Hindlimb muscle (tissue), 1 donor: ENCODE measurements around the gene MAP2K4. TPM values are rescaled to one million over a fixed set of nuclear protein-coding genes. Genes with fewer than 3 reads are reported as not detected.
"Not testable (repeated sequence)": the region's sequence is repeated elsewhere in the genome, so short reads cannot be mapped to it uniquely, and the experiment has no call there.

ENCODE experiments used
- DNase-seq: peaks from one replicate; pipeline ENCODE4 v3.0.0-alpha.2; 2013
- polyA plus RNA-seq: library from polyadenylated mRNA; unstranded; fragments of 120-200 nt; gene quantifications from one replicate; pipeline ENCODE4 v1.2.1, GENCODE V29; 2013; ENCODE audit not compliant: insufficient read length

The MAP2K4 gene
- 19.7 TPM for polyA plus RNA-seq

DNA sequence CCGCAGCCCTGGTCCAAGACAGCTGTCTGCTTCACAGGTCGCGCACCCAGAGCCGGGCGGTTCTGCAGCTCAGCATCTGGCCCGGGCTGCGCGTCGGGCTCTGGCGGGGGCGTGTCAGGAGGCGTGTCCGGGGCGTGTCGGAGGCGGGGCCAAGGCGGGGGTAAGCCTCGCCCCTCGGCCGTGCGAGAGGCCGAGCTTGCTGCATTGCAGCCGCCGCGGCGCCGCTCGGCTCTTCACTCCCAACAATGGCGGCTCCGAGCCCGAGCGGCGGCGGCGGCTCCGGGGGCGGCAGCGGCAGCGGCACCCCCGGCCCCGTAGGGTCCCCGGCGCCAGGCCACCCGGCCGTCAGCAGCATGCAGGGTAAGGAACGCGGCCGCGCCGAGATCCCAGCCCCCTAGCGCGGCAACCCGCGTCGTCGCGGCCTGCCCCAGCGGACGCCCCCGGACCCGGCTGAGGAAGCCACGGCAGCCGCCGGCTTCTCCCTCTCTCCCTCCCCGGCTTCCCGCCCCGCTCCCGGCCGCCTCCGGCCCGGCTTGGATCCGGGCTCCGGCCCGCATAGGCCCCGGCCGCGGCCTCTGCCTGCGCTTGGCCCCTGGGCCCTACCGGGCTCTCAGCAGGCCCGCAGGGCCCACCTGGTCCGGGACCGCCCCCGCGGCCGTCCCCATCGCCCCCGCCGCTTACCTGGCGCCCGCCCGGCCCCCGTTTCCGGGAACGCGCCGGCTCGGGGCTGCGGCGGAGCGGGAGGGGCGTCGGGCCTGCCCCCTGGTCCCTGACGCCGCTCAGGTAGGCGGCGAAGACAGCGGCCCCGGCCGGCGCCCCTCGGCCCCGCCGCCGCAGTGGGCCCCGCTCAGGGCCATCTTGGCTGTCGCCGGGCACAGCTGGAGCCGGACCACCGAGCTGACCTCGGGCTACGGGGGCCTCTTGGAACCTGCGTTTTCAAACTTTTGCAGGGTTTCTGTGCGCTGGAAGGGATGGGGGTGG, at the start of gene MAP2K4:
MAP2K4 (plus strand) TSS at position 236 of the 981 bp plus-strand sequence; CDS start at position 246, 10 bp downstream.
- peak; percentile 93 for DNase-seq

DNA sequence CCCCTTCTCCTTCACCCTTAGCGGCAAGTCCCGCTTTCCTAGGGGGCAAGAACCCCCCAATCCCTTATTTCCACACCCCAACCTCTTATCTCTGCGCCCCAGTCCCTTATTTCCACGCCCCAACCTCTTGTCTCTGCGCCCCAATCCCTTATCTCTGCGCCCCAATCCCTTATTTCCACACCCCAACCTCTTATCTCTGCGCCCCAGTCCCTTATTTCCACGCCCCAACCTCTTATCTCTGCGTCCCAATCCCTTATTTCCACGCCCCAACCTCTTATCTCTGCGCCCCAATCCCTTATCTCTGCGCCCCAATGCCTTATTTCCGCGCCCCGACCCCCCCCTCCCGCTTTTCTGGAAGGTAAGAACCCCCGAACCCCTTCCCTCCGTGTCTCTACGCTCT, 47.9 kb upstream of the MAP2K4 start:
- not testable (repeated sequence) for DNase-seq

DNA sequence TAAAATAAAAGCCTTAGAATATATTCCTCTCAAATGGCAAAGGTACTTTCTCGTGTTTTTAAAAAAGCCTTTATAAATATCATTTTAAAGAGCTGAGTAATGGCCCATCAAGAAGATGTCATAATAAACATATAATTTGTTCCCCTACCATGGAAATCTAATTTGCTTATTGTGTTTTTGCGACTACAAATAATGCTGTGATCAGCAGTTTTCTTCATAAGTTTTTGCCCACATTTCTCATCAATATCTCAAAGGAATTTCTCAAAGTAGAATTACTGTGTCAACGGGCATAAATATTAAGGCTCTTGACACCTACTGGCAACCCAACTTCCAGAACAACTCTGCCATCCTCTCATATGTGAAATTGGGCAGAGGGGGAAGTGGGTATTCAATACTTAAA, 40.9 kb upstream of the MAP2K4 start:
- no peak for DNase-seq

DNA sequence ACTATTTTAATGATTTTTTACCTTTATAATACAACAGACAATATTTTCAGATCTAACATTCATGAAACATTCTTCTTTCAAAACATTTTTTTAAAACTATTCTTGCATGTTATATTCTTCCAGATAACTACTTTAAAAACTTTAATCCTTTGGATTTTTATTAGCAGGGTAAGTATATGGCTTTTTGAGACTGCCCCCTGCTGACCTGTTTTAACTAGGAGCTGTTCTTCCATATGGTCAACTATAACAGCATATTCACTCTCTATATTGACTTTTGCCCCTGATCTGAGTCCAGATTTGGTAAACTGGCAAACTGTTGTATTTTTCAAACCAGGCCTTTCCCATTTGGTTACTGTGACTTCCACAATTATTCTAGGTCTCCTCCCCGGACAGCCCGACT, 39.9 kb upstream of the MAP2K4 start:
- DNase-seq, result no peak

DNA sequence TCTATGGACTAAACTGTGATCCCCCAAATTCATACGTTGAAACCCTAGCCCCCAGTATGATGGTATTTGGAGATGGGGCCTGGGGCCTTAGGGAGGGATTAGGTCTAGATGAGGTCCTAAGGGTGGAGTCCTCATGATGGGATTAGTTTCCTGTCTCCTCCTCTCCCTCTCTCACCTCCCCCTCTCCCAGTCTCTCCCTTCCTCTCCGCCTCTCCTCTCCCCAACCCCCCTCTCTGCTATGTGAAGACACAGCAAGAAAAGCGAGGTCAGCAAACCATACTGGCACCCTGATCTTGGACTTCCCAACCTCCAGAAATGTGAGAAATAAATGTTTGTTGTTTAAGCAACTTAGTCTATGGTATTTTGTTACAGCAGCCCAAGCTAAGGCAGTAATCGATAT, 38.8 kb upstream of the MAP2K4 start:
- DNase-seq, result no peak

DNA sequence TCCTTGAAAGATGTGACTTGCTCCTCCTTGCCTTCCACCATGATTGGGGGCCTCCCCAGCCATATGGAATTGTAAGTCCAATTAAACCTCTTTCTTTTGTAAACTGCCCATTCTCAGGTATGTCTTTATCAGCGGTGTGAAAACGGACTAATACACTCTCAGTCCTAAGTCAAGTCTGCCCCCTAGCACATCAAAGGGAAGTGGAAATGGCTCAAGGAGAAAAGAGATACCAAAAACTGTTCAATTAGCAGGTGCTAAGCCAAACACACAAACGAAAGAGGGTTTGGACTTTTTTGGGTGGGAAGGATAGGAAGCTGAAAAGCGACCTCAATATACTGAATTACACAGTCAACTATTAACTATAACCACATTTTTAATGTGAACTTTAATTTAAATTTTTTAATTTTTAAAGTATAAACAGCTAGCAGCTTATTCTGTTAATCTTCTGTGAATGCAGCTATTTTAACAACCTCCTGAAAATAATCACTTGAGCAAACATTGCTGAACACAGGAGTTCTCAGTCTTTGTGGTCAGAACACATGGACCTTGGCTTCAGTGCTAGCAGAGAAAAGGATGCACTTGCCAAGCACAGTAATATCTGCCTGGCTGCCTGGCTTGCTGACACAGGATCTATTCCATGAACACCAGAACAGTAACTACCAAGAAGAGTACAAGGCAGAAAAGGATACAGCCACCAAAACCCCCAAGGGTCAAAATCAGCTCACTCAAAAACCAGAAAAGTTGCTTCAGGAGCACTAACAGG, 34.3 kb upstream of the MAP2K4 start:
- peak; percentile 17 for DNase-seq

DNA sequence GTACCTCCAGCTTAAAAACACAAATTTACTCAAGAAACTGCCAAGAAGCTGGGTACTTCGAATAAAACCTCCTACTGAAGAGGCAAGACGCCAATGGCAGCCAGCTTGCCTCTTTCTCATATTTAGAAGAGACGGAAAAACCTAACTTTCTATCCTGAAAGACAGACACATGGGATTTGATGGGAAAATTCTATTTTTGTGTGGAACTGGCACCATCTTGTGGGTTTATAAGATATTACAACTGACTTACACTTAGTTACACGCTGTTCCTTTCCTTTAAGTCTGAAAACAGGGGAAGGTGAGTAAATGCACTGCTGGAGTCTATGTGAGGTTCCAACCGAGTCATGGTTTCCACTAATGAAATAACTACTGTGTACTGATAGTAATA, 33.7 kb upstream of the MAP2K4 start:
- DNase-seq, result peak; percentile 26

DNA sequence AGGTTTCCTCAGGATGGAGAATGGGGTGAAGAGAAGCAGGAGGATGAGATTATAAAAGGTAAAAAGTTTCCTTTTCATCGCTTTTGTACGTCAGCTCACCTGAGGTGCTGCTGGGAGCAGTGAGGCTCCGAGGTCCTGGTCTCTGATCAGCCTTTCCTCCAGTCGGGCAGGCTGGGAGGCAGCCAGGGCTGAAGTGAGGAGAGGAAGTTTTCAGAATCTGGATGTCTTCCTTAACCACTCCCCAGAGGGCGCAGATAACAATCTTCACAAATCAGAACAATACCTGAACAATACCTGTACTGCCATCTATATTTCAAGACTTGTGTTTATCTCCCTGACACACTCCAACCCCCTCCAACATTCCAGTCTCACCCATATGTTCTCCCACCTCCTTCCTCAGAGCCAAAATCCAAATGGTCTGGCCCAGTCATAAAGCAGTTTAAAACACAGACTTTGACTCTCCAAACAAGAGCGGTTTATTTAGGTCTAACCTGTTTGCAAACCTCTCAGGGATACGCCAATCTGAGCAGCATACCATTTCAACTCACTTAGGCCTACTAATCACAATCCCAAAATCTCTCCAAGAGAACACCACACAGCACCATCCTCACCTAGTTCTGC, 30.2 kb upstream of the MAP2K4 start:
- no peak for DNase-seq

DNA sequence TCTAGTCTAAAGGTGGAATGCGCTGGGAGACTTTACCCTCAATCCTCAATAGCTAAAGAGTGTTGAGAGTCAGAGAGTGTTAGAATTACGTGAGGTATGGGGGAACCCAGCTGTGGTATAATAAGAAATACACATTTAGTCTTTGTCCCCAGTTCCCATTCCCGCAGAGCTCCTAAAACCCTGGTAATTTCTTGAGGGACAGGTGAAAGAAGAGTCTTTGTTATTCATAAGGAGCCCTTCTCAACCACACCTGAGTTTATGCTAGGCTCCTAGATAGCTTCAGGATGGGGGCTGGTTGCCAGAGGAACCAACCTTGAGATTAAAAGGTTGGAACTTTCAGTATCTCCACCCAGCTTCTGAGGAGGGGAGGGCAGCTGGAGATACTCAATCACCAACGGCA, 29.2 kb upstream of the MAP2K4 start:
- no peak for DNase-seq

DNA sequence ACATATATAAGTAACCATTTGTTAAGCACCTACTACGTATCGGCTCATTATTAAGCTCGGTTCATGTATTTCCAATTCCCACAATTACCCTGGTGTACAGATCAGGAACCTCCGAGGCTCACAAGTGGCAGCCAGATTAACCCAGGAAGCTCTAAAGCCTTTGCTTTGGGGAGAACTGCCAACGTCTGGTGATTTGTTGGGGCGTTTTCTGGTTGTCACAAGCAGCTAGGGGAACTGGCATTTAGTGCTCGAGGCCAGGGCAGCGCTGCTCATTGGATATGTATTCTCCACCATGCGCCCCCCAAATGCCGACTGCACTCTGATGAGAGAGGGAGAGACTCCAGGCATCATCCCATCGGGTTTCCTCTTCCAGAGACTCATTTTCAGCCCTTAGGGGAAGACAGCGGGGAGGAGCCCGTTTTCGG, 23.9 kb upstream of the MAP2K4 start:
- peak; percentile 35 for DNase-seq

DNA sequence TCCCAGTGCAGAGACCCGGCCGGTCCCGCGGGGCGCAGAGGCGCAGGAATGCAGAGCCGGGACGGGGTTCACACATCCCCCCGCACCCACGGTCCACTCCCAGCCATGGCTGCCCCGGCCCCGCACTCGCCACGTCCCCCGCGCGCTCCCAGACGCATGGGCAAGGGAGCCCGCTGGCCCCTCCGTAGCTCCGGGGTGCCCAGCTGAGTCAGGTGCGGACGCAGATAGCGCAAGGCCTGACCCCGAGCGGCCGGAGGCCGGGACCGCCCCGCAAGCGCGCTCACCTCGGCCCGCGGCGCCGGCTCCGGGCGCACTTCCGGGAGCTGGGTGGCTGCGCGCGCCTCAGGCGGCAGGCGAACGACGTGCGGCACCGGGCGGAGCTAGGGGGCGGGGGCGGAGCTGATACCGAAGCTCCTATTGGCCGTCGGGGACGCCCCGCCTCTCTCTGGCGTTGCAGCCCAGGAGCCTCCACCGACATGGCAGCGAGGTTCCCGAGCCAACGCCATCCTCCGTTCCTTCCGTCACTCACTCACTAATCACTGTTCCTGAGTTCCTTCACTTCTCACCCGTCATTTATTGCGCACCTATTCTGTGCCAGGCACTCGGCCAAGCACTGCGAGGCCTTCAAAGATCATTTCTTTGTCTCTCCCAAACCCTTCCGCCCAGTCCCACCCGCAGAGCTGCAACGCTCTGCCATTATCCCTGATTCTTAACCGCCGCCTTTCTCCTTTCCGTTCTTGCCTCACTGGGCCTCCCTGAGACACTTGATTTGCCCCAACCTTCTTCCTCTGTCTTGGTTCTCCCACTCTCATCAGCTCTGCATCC, 23.3 kb upstream of the MAP2K4 start, which contains the start of gene ZNF18:
ZNF18 (minus strand) TSS at position 329 of the 825 bp plus-strand sequence. CDS start 4,646 bp downstream, outside the sequence.
- peak; percentile 96 for DNase-seq

DNA sequence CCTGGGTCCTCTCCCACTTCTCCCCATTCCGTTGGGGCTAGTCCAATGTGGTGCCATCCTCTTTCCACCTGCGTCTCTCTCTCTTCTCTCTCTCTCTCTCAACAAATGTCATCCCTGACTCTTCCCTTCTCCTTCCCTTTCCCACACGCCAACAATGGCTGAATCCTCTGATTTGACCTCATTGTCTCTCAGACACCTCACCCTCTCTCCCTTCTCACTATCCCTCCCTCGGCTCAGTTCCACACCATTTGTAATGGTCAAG, 22.8 kb upstream of the MAP2K4 start:
- no peak for DNase-seq

DNA sequence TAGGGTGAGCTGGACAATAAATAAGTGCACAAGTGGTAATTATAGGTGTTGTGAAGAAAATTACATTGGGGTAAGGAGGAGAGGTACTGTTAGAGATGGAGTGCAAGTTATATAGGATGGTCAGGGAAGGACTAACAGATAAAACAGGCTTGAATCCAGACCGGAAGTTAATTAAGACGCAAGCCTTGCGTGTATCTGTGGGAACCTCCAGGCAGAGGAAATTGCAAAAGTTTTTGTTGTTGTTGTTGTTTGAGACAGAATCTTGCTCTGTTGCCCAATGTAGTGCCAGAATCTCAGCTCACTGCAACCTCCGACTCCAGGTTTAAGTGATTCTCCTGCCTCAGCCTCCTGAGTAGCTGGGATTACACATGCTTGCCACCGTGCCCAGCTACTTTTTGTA, 21.0 kb upstream of the MAP2K4 start:
- DNase-seq, result no peak

DNA sequence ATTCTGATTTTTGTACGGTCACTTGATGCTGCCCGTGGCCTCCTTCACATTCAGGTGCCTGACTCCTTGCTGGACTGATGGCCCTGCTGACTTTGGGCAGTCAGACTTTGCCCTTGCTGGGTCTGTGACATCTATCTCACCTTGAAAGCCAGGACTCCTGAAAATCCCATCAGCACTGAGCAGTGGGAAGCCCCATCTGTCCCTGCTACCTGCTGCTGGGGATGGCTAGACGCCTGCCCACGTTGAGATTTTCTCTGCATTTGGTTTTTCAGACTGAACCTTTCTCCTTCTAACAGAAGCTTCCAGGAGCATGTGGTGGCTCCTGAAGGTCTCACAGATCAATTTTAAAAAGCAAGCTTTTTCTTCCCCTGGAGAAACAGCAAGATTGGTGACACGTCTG, 13.2 kb upstream of the MAP2K4 start:
- DNase-seq, result no peak

DNA sequence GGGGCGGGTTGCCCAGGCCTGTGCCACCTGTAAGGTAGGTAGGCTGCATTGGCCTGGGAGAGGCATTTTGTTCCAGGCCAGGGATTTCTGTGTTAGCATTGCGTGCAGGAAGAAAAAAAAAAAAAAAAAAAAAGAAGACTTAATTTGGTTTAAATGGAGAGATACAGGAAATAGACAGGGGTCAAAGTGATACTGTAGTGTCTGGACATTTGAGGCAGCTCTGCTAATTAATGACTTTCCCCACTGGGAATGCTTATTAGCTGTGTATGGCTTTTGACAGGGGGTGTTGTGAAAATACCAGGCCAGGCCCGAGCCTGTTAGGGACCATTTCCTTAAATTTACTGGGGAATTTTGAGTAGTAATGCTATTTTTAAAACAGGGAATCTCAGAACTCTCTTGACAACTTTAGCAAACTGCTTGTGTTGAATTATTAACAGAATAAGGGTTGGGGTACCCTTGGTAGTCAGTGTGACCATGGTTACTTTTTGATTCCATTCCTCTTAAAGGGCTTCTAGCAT, 1.0 kb downstream of the MAP2K4 start:
- DNase-seq, result peak; percentile 7

DNA sequence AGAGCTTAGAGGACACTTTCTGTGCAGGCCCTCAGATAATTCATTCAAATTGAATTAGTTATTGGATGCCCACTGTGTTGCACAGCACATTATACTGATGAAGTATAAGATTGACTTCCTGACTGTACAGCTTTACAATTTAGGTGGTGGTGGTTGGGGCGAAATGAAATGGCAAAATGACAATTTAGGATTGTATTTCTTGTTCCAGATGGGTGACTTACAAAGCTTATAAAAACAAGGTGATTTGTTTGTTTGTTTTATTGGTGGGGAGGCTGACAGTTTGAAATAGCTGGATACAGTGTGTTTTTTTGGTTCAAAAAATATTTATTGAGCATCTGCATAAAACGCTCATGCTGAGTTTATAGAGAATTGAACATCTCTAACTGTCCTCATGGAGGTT, 1.6 kb downstream of the MAP2K4 start:
- DNase-seq, result no peak

DNA sequence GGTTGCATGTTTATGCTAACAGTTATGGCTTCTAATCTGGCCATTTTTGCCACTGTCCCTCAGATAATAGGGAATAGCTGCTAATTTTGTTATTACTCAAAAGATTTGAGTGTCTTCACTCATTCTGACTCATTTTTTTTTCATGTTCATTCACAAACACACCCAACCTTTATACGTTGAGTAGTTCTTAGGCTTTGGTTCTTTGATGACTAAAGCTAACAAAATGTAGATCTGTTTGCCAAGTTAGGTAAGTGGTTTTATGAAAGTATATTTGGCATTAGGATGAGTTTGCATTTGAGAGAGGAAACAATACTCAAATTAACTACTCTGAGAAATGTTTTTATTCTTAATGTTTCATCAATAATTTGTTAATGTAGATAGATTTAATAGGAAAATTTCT, 3.6 kb downstream of the MAP2K4 start:
- no peak for DNase-seq

DNA sequence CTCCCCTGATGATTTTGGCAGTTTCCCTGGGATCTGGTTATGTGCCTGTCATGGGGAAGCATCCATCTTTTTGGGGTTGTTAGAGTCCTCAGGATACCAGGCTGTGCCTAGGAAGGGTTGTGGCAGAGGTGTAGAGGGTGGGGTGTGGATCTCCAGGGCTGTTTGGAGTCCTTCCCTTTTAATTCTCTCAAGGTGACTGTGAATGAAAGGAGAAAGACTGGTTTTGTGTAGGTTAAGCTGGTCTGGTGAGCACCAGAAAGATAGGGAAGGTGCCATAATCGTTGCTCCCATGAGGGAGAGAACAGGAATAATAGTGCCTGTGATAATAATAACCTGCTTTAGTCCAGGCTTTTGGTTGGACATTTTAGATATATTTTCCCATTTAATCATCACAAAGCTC, 7.0 kb downstream of the MAP2K4 start:
- no peak for DNase-seq

DNA sequence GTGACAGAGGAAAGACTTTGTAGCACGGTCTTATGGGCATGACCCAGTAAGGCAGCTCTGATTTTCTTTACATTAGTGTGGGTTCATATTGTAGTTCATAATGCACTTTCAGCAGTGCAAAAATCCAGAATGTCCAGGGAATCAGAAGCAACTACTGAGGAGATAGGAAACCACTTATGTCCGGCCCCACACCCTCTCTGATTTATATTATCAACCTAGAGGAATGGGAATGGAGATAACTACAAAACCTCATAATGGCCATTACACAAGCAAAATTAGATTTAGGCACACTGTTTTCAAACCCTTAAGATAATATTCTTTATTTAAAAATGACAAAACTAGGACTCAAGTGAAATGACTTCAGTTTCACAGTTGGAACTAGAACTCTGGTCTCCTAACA, 7.9 kb downstream of the MAP2K4 start:
- DNase-seq, result no peak

DNA sequence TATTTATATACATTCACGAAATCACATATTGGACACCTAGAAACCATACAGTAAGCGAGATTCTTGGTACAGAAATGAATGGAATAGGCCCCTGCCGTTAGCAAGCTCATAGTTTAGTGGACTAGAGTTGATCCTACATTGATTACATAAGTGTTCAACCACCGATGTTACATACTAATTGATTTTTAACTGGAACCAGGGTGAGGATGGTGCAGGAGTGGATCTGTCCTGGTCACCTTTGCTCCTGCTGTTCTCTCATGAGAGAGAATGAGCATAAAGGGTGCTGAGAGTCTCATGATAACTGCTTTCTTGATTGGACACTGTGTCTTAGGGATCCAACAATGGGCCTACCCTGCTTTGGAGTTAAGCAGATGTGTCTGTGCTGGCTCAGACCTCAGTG, 13.9 kb downstream of the MAP2K4 start:
- no peak for DNase-seq

DNA sequence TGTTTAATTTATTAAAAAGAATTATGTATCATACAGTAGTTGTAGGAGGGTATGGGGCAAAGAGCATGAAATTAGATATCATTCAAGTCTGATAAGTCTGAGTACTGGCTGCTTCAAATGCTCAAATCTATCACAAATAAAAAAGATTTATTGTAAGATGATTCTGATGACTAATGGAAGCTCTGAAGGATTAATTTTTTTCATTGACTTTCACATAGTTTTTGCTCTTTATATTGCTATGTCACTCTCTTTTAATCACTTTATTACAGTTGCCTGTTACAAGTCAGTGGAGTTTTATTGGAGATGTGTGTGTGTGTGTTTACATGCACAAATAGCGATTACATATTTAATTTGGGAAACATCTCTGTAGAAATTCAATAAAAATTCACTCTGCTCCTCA, 15.0 kb downstream of the MAP2K4 start:
- no peak for DNase-seq

DNA sequence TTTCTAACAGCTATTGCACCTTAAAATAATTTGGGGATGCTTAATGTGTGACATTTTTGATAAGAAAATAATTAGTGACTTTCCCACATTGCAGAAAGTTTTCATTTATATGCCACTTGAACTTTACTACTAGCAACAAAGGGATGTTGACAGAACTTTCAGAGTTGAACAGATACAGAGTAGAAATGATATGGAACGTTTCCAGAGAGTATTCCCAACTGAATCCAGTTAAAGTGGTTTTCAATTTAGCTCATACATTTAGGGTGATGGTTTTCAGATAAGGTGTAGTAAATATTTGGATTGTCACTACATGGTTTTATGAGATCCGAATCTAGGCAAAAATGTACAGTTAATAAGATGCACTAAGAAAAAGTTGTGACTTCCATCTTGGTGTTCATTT, 17.3 kb downstream of the MAP2K4 start:
- DNase-seq, result no peak
